CD1c-positive myeloid dendritic cell (primary cell): ENCODE measurements around the gene GATA3.

ENCODE experiments used
- DNase-seq: peaks from one replicate; pipeline ENCODE4 v3.0.0-alpha.2; 2016; ENCODE audit errors: extremely low spot score

Gene GATA3

GRCh38 chr10:8037941-8038894 lies 16.3 kb upstream of the GATA3 start:
- no peak for DNase-seq

GRCh38 chr10:8039321-8039881 lies 15.1 kb upstream of the GATA3 start:
- no peak for DNase-seq

GRCh38 chr10:8040651-8041050 lies 13.8 kb upstream of the GATA3 start:
- DNase-seq = no peak

- no peak for DNase-seq
Observed at GRCh38 chr10:8041284-8041991, 13.1 kb upstream of the GATA3 start.

GRCh38 chr10:8041992-8042720 lies 12.3 kb upstream of the GATA3 start:
- no peak for DNase-seq

GRCh38 chr10:8042721-8043568 lies 11.5 kb upstream of the GATA3 start:
- DNase-seq = no peak

- no peak for DNase-seq
Observed at GRCh38 chr10:8043569-8044306, 10.8 kb upstream of the GATA3 start.

GRCh38 chr10:8044331-8044907 lies 10.1 kb upstream of the GATA3 start:
- no peak for DNase-seq

- DNase-seq = no peak
Observed at GRCh38 chr10:8044908-8045725, 9.4 kb upstream of the GATA3 start.

GRCh38 chr10:8045726-8046494 lies 8.6 kb upstream of the GATA3 start:
- DNase-seq = no peak

GRCh38 chr10:8047452-8048280 lies 6.8 kb upstream of the GATA3 start:
- no peak for DNase-seq

- no peak for DNase-seq
Observed at GRCh38 chr10:8048281-8049008, 6.0 kb upstream of the GATA3 start.

GRCh38 chr10:8049045-8049864 lies 5.2 kb upstream of the GATA3 start:
- DNase-seq = no peak

GRCh38 chr10:8049865-8050555 lies 4.5 kb upstream of the GATA3 start:
- DNase-seq = no peak

GRCh38 chr10:8050556-8051108 lies 3.9 kb upstream of the GATA3 start:
- no peak for DNase-seq
